Measurements from ENCODE around the gene CAPN6.

CAPN6 gene

GRCh38 chrX:111260451-111260850 is 9.8 kb downstream of the CAPN6 start:
- no peak overlapping the region for H3K27ac ChIP-seq (ENCODE audit: low read depth, low read length)
- no peaks in the 10 kb centered on the region for H3K9me2 ChIP-seq (replicated peaks; ENCODE audit: insufficient read depth, low read length)
- no peak for TF ChIP-seq CTCF (IDR thresholded peaks at IDR 0.05; ENCODE audit: insufficient read depth, low read length, poor library complexity, severe bottlenecking)

GRCh38 chrX:111259559-111259958 is 10.7 kb downstream of the CAPN6 start:
- H3K36me3 ChIP-seq (ENCODE audit: low read length), result no peaks in the 10 kb centered on the region
- H2AFZ ChIP-seq (ENCODE audit: low read depth, low read length, severe bottlenecking), result no peak overlapping the region
- no peaks in the 10 kb centered on the region for H4K20me1 ChIP-seq (ENCODE audit: low read depth, low read length)
- H3K9me2 ChIP-seq (replicated peaks; ENCODE audit: insufficient read depth, low read length), result no peaks in the 10 kb centered on the region
- no peak overlapping the region for H3K4me2 ChIP-seq (ENCODE audit: low read depth, low read length, poor library complexity, severe bottlenecking)
- no peaks in the 10 kb centered on the region for H3K27me3 ChIP-seq (ENCODE audit: low read length)
- H3K79me2 ChIP-seq (ENCODE audit: insufficient read depth, low read length), result no peaks in the 10 kb centered on the region
- no peaks in the 10 kb centered on the region for H3F3A ChIP-seq (ENCODE audit: insufficient read depth)
- TF ChIP-seq CTCF (IDR thresholded peaks at IDR 0.05; ENCODE audit: insufficient read depth, low read length, poor library complexity, severe bottlenecking), result no peak
- TF ChIP-seq EZH2phosphoT487 (conservative IDR thresholded peaks at IDR 0.05; ENCODE audit: low read length), result no peak
- H3K9ac ChIP-seq (ENCODE audit: low read length), result no peak overlapping the region
- no peaks in the 10 kb centered on the region for H3K9me3 ChIP-seq (ENCODE audit: insufficient read depth, low read length)
- H3K27ac ChIP-seq (ENCODE audit: low read depth, low read length), result no peak overlapping the region
- no peak overlapping the region for H3K4me3 ChIP-seq (ENCODE audit: insufficient read depth, low read length, poor library complexity, severe bottlenecking)

More at GRCh38 chrX:111260451-111260850, 9.8 kb downstream of the CAPN6 start:
- Histone ChIP-seq H3F3A (ENCODE audit: insufficient read depth) (no peaks in the 10 kb centered on the region), H3K9me3 (ENCODE audit: insufficient read depth, low read length) (no peaks in the 10 kb centered on the region), H3K9ac (ENCODE audit: low read length) (no peak overlapping the region), H3K4me3 (ENCODE audit: insufficient read depth, low read length, poor library complexity, severe bottlenecking) (no peak overlapping the region), H3K36me3 (ENCODE audit: low read length) (no peaks in the 10 kb centered on the region), H3K79me2 (ENCODE audit: insufficient read depth, low read length) (no peaks in the 10 kb centered on the region), H3K4me2 (ENCODE audit: low read depth, low read length, poor library complexity, severe bottlenecking) (no peak overlapping the region), H2AFZ (ENCODE audit: low read depth, low read length, severe bottlenecking) (no peak overlapping the region), H4K20me1 (ENCODE audit: low read depth, low read length) (no peaks in the 10 kb centered on the region), H3K27me3 (ENCODE audit: low read length) (no peaks in the 10 kb centered on the region)

GRCh38 chrX:111257733-111258132 is 12.6 kb downstream of the CAPN6 start:
- Histone ChIP-seq H3K9me3 (ENCODE audit: insufficient read depth, low read length) (no peaks in the 10 kb centered on the region), H3K27me3 (ENCODE audit: low read length) (no peaks in the 10 kb centered on the region), H3K4me2 (ENCODE audit: low read depth, low read length, poor library complexity, severe bottlenecking) (no peak overlapping the region), H4K20me1 (ENCODE audit: low read depth, low read length) (no peaks in the 10 kb centered on the region), H3K27ac (ENCODE audit: low read depth, low read length) (no peak overlapping the region), H3K79me2 (ENCODE audit: insufficient read depth, low read length) (no peaks in the 10 kb centered on the region), H3K36me3 (ENCODE audit: low read length) (no peaks in the 10 kb centered on the region), H3F3A (ENCODE audit: insufficient read depth) (no peaks in the 10 kb centered on the region), H2AFZ (ENCODE audit: low read depth, low read length, severe bottlenecking) (no peak overlapping the region), H3K9ac (ENCODE audit: low read length) (no peak overlapping the region), H3K4me3 (ENCODE audit: insufficient read depth, low read length, poor library complexity, severe bottlenecking) (no peak overlapping the region), H3K9me2 (replicated peaks; ENCODE audit: insufficient read depth, low read length) (no peaks in the 10 kb centered on the region)
- no peak for TF ChIP-seq CTCF (IDR thresholded peaks at IDR 0.05; ENCODE audit: insufficient read depth, low read length, poor library complexity, severe bottlenecking)
- TF ChIP-seq EZH2phosphoT487 (conservative IDR thresholded peaks at IDR 0.05; ENCODE audit: low read length), result no peak

All from SU-DHL-6 (cell line).